GM12878 (cell line): ENCODE measurements around the gene EXOC7. TPM values are rescaled to one million over a fixed set of nuclear protein-coding genes. Genes with fewer than 3 reads are reported as not detected.
A peak's percentile ranks its signal among the peaks of the same experiment; 100 is the strongest.

ENCODE experiments used
- CREM ChIP-seq: IDR thresholded peaks from 2 replicates; pipeline ENCODE4 v1.6.1; 2014; ENCODE audit warnings: antibody characterized with exemption, low read depth
- EP300 ChIP-seq, 2 experiments: fragments of 150-350 bp in 1 of 2; IDR thresholded peaks; 2 replicates each; pipeline ENCODE4 v1.6.1; 2011 to 2012; ENCODE audit warnings: low read depth in 2 of 2, low read length in 2 of 2, borderline replicate concordance in 1 of 2, improper control_type of control experiment in 1 of 2, inconsistent platforms in 1 of 2; ENCODE audit not compliant: control insufficient read depth in 1 of 2
- FOXM1 ChIP-seq: IDR thresholded peaks from 2 replicates; pipeline ENCODE4 v1.6.1; 2012; ENCODE audit warnings: low read depth, mild to moderate bottlenecking, inconsistent platforms, low read length, moderate library complexity
- GABPA ChIP-seq: IDR thresholded peaks from 2 replicates; pipeline ENCODE4 v1.6.1; 2014; ENCODE audit warnings: antibody characterized with exemption, low read depth, mild to moderate bottlenecking, inconsistent platforms
- HCFC1 ChIP-seq: fragments of 150-350 bp; IDR thresholded peaks from 2 replicates; pipeline ENCODE4 v1.6.1; 2014; ENCODE audit warnings: low read length
- IKZF1 ChIP-seq: fragments of 450-650 bp; conservative IDR thresholded peaks from 2 replicates; pipeline ENCODE4 v1.6.1; 2017; ENCODE audit warnings: antibody characterized with exemption, mild to moderate bottlenecking
- KAT2A ChIP-seq: conservative IDR thresholded peaks from 2 replicates; pipeline ENCODE4 v1.6.1; 2011; ENCODE audit warnings: low read depth, low read length; ENCODE audit not compliant: control insufficient read depth
- KDM1A ChIP-seq: fragments of 200-600 bp; sonication (generic); IDR thresholded peaks from 2 replicates; pipeline ENCODE4 v1.6.1; 2016; ENCODE audit warnings: borderline replicate concordance
- PAX8 ChIP-seq: fragments of 450-650 bp; IDR thresholded peaks from 2 replicates; pipeline ENCODE4 v1.6.1; 2017; ENCODE audit warnings: mild to moderate bottlenecking, moderate library complexity
- RAD51 ChIP-seq: fragments of 450-650 bp; IDR thresholded peaks from 2 replicates; pipeline ENCODE4 v1.6.1; 2016; ENCODE audit warnings: moderate library complexity, mild to moderate bottlenecking, inconsistent platforms
- RELA ChIP-seq: fragments of 450-650 bp; IDR thresholded peaks from 2 replicates; pipeline ENCODE4 v1.8.0; 2014; ENCODE audit warnings: borderline replicate concordance; ENCODE audit not compliant: partially characterized antibody
- SMAD1 ChIP-seq: fragments of 450-650 bp; IDR thresholded peaks from 2 replicates; pipeline ENCODE4 v1.6.1; 2018; ENCODE audit warnings: mild to moderate bottlenecking, low read depth; ENCODE audit not compliant: partially characterized antibody
- SRF ChIP-seq, 2 experiments: IDR thresholded peaks; 2 replicates each; pipeline ENCODE4 v1.6.1; 2011; ENCODE audit warnings: low read depth in 2 of 2, low read length in 2 of 2, mild to moderate bottlenecking in 1 of 2, moderate library complexity in 1 of 2
- SUPT20H ChIP-seq: IDR thresholded peaks from 2 replicates; pipeline ENCODE4 v1.6.1; 2011; ENCODE audit warnings: low read depth, mild to moderate bottlenecking, low read length, moderate library complexity, borderline replicate concordance; ENCODE audit not compliant: control insufficient read depth
- YBX1 ChIP-seq: fragments of 450-650 bp; IDR thresholded peaks from 2 replicates; pipeline ENCODE4 v1.6.1; 2016; ENCODE audit warnings: antibody characterized with exemption
- YY1 ChIP-seq: IDR thresholded peaks from 2 replicates; pipeline ENCODE4 v1.6.1; 2011; ENCODE audit warnings: low read depth, mild to moderate bottlenecking, low read length
- ZNF207 ChIP-seq: fragments of 450-650 bp; IDR thresholded peaks from 2 replicates; pipeline ENCODE4 v1.6.1; 2014; ENCODE audit warnings: antibody characterized with exemption, mild to moderate bottlenecking, borderline replicate concordance
- polyA plus RNA-seq, 11 experiments: library from polyadenylated mRNA; depleted of rRNA in 4 of 11; unstranded in 6 of 11; stranded (reverse) in 5 of 11; fragments of >200 nt; fragmentation: Nextera tagmentation in 4 of 11; fragmentation: Illumina TruSeq in 1 of 11; extraction: Ambion mirVana in 4 of 11; extraction: Trizol in 1 of 11; gene quantifications; 1 replicate in 1 of 11; 2 replicates in 10 of 11; pipeline versions ENCODE4 v1.2.1 to v1.2.3, GENCODE V29; 2011 to 2016; ENCODE audit warnings: inconsistent platforms in 2 of 11, missing spikeins in 2 of 11, low read depth in 1 of 11
- total RNA-seq, 4 experiments: library from RNA; depleted of rRNA in 3 of 4; stranded (reverse); fragments of >200 nt in 3 of 4; fragmentation: Illumina TruSeq in 1 of 4; extraction: Trizol in 1 of 4; gene quantifications; 2 replicates each; pipeline versions ENCODE4 v1.2.1 to v1.2.3, GENCODE V29; 2013 to 2021
- TF ChIP-seq, protein P1 (sequence below): fragments of 450-650 bp; formaldehyde crosslinking; IDR thresholded peaks from 2 replicates; pipeline ENCODE4 v1.4.0; 2022; ENCODE audit warnings: mild to moderate bottlenecking, moderate library complexity
- TF ChIP-seq, protein P2 (sequence below): fragments of 450-650 bp; IDR thresholded peaks from 2 replicates; pipeline ENCODE4 v1.6.1; 2017; ENCODE audit warnings: mild to moderate bottlenecking, moderate library complexity
- TF ChIP-seq, protein P3 (sequence below): IDR thresholded peaks from 2 replicates; pipeline ENCODE4 v1.6.1; 2011; ENCODE audit warnings: low read depth, mild to moderate bottlenecking, low read length, moderate library complexity, borderline replicate concordance; ENCODE audit errors: extremely low read depth

The EXOC7 gene
- total and polyA plus RNA-seq, 10 of the 15 experiments (the other 5 are each of a cell fraction or from before 2014, with no cell fraction given) = 18.8 to 71.3 (median 48.2) TPM

DNA sequence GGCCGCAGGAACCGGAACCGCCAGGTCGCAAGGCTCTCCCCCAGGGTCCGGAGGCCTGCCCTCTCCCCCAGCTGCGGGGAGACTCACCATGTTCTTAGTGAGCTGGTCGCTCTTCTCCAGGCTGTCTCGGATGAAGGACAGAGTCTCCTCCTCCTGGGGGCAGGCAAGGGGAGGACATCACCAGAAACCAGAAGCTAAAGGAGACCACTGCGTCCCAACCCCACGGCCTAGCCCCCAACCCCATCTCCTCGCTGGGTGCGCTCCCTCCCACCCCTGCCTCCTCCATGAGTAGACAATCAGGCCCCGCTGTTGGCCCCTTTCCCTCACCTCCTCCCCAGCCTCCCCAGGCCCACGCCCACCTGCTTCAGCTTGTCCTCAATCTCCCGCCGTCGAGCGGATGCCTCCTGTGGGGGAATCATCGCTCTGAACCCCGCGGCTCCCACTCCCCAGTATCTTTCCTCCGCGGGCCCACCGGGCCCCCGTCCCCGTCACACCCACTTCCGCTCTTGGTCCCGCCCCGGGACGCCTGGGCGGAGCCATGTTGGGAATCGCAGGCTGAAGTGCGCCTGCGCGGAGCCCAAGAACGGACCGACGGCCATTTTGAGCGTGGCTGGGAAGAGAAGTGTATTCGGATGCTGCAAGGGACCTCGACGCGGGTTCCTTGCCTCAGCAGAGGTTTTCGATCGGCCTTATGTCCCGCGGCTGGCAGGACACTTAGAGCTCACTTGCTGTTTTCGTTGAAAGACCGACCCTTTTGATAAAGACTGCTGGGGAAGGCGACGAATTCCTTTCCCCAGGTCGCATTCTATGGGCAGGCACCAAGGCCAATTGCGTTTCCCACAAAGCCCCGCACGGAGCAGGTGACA, at the start of gene EXOC7 (continued):
- TF ChIP-seq HCFC1 = peak; percentile 61
- TF ChIP-seq PAX8 = no peak
- 0 out of 2 replicates have a peak, but pooled peaks have one; percentile 51 for TF ChIP-seq CREM
- no peak for TF ChIP-seq EP300 (IDR thresholded peaks at IDR 0.05; ENCODE audit: borderline replicate concordance in 1 of 2, control insufficient read depth in 1 of 2, low read depth in 2 of 2, low read length in 2 of 2)
- TF ChIP-seq SMAD1 = peak; percentile 19
- TF ChIP-seq, protein P1, sequence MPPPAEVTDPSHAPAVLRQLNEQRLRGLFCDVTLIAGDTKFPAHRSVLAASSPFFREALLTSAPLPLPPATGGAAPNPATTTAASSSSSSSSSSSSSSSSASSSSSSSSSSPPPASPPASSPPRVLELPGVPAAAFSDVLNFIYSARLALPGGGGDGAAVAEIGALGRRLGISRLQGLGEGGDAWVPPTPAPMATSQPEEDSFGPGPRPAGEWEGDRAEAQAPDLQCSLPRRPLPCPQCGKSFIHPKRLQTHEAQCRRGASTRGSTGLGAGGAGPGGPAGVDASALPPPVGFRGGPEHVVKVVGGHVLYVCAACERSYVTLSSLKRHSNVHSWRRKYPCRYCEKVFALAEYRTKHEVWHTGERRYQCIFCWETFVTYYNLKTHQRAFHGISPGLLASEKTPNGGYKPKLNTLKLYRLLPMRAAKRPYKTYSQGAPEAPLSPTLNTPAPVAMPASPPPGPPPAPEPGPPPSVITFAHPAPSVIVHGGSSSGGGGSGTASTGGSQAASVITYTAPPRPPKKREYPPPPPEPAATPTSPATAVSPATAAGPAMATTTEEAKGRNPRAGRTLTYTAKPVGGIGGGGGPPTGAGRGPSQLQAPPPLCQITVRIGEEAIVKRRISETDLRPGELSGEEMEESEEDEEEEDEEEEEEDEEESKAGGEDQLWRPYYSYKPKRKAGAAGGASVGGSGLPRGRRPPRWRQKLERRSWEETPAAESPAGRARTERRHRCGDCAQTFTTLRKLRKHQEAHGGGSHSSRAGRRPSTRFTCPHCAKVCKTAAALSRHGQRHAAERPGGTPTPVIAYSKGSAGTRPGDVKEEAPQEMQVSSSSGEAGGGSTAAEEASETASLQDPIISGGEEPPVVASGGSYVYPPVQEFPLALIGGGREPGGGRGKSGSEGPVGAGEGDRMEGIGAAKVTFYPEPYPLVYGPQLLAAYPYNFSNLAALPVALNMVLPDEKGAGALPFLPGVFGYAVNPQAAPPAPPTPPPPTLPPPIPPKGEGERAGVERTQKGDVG (CRISPR knock-in tag) = no peak
- no peak for TF ChIP-seq ZNF207
- no peak for TF ChIP-seq YBX1
- 0 out of 4 replicates have a peak, but pooled peaks of 1 of the 2 experiments have one; percentile 10 for TF ChIP-seq SRF (IDR thresholded peaks at IDR 0.05; ENCODE audit: low read depth in 2 of 2, low read length in 2 of 2)
- peak; percentile 20 for TF ChIP-seq RELA
- TF ChIP-seq, protein P2, sequence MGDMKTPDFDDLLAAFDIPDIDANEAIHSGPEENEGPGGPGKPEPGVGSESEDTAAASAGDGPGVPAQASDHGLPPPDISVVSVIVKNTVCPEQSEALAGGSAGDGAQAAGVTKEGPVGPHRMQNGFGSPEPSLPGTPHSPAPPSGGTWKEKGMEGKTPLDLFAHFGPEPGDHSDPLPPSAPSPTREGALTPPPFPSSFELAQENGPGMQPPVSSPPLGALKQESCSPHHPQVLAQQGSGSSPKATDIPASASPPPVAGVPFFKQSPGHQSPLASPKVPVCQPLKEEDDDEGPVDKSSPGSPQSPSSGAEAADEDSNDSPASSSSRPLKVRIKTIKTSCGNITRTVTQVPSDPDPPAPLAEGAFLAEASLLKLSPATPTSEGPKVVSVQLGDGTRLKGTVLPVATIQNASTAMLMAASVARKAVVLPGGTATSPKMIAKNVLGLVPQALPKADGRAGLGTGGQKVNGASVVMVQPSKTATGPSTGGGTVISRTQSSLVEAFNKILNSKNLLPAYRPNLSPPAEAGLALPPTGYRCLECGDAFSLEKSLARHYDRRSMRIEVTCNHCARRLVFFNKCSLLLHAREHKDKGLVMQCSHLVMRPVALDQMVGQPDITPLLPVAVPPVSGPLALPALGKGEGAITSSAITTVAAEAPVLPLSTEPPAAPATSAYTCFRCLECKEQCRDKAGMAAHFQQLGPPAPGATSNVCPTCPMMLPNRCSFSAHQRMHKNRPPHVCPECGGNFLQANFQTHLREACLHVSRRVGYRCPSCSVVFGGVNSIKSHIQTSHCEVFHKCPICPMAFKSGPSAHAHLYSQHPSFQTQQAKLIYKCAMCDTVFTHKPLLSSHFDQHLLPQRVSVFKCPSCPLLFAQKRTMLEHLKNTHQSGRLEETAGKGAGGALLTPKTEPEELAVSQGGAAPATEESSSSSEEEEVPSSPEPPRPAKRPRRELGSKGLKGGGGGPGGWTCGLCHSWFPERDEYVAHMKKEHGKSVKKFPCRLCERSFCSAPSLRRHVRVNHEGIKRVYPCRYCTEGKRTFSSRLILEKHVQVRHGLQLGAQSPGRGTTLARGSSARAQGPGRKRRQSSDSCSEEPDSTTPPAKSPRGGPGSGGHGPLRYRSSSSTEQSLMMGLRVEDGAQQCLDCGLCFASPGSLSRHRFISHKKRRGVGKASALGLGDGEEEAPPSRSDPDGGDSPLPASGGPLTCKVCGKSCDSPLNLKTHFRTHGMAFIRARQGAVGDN = peak; percentile 69
- TF ChIP-seq, protein P3, sequence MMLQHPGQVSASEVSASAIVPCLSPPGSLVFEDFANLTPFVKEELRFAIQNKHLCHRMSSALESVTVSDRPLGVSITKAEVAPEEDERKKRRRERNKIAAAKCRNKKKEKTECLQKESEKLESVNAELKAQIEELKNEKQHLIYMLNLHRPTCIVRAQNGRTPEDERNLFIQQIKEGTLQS = no peak
- no peak for TF ChIP-seq KDM1A
- TF ChIP-seq KAT2A = no peak
- TF ChIP-seq RAD51 = no peak
- peak; percentile 80 for TF ChIP-seq GABPA
- TF ChIP-seq FOXM1 = no peak
- TF ChIP-seq YY1 = peak; percentile 98
- no peak for TF ChIP-seq SUPT20H
- peak; percentile 45 for TF ChIP-seq IKZF1
